ENCODE measurements around the gene MAGEB1.

Gene MAGEB1

DNA sequence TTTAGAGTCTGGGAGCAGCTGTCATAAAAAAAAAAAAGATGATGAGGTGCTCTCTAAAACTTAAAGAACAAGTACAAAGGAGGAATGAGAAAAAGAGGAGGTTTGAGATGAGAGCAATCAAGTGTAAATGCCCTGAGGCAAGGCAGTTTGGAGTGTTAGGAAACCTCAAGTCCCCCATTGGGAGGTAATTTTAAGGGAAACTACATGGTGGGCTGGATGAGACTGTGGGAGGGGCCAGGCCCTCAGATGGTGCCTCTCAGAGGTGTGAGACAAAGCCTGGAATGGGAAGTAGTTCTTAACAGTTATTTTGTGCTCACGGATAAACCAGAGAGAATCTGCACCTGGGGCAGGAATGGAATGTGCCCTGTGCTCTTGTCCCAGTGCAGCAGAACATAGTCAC is 18.4 kb upstream of the MAGEB1 start:
- TF ChIP-seq, protein P1, sequence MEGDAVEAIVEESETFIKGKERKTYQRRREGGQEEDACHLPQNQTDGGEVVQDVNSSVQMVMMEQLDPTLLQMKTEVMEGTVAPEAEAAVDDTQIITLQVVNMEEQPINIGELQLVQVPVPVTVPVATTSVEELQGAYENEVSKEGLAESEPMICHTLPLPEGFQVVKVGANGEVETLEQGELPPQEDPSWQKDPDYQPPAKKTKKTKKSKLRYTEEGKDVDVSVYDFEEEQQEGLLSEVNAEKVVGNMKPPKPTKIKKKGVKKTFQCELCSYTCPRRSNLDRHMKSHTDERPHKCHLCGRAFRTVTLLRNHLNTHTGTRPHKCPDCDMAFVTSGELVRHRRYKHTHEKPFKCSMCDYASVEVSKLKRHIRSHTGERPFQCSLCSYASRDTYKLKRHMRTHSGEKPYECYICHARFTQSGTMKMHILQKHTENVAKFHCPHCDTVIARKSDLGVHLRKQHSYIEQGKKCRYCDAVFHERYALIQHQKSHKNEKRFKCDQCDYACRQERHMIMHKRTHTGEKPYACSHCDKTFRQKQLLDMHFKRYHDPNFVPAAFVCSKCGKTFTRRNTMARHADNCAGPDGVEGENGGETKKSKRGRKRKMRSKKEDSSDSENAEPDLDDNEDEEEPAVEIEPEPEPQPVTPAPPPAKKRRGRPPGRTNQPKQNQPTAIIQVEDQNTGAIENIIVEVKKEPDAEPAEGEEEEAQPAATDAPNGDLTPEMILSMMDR (IDR thresholded peaks at IDR 0.05; ENCODE audit: low read depth, low read length), result no peak
- no peak overlapping the region for H3K4me3 ChIP-seq (ENCODE audit: low read depth, low read length)

DNA sequence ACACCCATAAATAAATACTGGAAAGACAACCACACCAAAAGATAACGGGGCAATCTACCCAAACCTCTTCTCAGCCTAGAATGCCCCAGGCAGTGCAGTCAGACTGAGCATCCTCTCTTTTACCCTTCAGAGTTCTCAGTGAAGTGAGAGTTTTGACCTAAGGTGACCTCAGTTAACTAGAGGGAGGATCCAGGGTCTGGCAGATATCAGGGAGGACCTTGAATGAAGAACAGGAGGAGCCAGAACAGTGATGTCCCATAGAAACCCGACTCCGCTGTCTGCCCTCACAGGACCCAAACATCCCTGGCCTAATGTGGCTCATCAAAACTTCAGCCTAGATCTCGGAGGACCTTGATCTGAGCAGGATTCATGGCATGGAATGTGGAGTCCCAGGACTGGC is 16.6 kb upstream of the MAGEB1 start, which contains the start of gene MAGEB3:
MAGEB3 (plus strand) TSS at position 263 of the 400 bp plus-strand sequence. CDS start 5,268 bp downstream, outside the sequence.
- no peak within 1 kb of the TSS for H3K4me3 ChIP-seq (ENCODE audit: low read depth, low read length)
- TF ChIP-seq, protein P1 (IDR thresholded peaks at IDR 0.05; ENCODE audit: low read depth, low read length), result no peak

DNA sequence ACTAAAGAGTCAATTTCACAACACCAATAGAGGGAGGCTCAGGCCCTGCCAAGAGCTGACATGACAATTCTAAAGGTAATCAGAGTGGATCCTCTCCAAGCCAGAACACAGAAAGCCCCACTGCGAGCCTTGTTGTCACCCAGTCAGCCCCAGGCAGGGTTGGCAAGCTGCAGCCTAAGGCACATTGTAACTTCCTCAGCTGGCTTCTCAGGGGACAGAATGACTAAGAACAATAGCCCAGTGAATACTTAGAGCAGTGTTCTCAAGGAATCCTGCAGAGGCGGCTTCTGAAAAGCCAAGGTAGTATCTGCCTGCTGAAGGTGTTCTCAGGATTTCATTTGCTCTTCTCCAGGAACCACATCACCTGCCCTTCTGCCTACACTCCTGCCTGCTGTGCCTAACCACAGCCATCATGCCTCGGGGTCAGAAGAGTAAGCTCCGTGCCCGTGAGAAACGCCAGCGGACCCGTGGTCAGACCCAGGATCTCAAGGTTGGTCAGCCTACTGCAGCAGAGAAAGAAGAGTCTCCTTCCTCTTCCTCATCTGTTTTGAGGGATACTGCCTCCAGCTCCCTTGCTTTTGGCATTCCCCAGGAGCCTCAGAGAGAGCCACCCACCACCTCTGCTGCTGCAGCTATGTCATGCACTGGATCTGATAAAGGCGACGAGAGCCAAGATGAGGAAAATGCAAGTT is 5.1 kb upstream of the MAGEB1 start, which contains the start of gene MAGEB4:
MAGEB4 (plus strand) TSS at position 277 of the 692 bp plus-strand sequence; CDS start at position 413, 136 bp downstream.
- TF ChIP-seq, protein P1 (IDR thresholded peaks at IDR 0.05; ENCODE audit: low read depth, low read length), result no peak
- no peak within 1 kb of the TSS for H3K4me3 ChIP-seq (ENCODE audit: low read depth, low read length)

DNA sequence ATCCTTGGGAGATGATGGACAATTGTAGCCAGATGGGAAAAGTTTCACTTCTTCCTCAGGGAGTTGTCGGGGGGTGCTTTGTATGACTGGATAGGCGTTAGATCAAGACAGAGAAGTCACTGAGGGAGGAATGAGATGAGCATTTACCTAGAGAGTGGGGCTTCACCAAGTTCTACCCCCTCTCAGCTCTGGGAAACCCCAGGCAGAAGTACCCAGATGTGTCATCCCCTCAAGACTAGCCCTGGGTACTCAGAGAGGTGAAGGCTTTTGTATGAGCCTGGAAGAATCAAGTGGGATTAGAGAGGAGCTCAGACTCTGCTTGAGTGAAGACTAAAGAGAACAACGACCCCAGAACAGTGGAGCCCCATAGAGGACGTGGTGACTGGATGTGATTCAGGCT is 1.9 kb downstream of the MAGEB1 start:
- no peak overlapping the region for H3K4me3 ChIP-seq (ENCODE audit: low read depth, low read length)
- TF ChIP-seq, protein P1 (IDR thresholded peaks at IDR 0.05; ENCODE audit: low read depth, low read length), result no peak

DNA sequence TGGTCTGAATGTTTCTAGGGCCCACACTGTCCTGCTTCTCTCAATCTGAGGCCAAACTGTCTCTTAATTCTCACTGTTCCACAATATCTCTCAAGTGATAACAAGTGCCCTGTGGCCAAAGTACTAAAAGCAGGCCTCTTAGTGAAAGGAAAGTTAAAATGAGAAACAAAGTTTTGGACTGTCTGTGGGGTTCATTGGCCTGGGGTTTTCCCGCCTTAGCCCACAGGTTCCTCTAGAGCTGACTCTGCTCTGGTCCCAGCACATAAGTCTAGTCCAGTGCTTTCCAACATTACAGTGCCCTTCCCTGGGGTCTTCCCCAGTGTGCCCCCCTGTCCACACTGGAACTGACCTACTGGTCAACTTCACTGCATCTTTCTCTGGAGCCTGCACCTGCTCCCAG is 6.3 kb downstream of the MAGEB1 start:
- TF ChIP-seq, protein P1 (IDR thresholded peaks at IDR 0.05; ENCODE audit: low read depth, low read length), result no peak
- no peak overlapping the region for H3K4me3 ChIP-seq (ENCODE audit: low read depth, low read length)

DNA sequence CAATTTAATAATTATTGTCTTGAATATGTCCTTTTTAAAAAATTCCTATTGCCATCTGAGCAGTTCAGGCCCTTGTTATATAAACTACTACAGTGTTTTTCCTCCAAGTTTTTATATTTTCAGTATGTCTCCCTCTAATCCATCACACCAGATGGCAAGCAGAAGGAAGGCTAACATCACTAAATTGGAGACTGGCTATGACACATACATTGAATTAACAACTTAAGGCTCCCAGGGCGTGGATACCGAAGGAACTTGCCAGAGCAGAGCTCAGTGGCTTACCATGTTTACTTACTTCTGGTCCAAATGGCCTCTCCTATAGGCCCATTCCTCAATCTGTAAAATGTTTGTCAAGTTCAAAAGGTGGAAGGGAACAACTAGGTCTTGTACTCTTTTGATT is 13.0 kb downstream of the MAGEB1 start:
- H3K4me3 ChIP-seq (ENCODE audit: low read depth, low read length), result no peak overlapping the region
- TF ChIP-seq, protein P1 (IDR thresholded peaks at IDR 0.05; ENCODE audit: low read depth, low read length), result no peak

DNA sequence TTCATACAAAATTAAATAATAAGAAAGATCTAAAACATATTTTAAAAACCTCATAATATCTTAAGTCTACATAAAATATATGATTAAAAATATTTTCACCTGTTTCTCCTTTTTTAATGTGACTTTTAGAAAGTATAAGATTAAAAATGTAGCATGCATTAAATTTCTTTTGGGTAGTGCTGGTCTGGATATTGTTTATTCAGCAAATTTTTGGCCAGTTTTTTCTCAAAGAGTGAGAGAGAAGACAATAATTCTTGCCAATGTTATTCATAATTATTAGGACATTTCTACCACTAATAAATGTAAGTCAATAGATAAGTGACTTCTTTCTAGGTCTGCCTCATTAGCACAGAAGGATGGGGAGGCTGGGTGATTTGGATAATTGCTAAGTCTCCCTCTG is 14.1 kb downstream of the MAGEB1 start:
- H3K4me3 ChIP-seq (ENCODE audit: low read depth, low read length), result no peak overlapping the region
- TF ChIP-seq, protein P1 (IDR thresholded peaks at IDR 0.05; ENCODE audit: low read depth, low read length), result no peak
